Measurements from ENCODE around the gene CRIP3.

The CRIP3 gene

DNA sequence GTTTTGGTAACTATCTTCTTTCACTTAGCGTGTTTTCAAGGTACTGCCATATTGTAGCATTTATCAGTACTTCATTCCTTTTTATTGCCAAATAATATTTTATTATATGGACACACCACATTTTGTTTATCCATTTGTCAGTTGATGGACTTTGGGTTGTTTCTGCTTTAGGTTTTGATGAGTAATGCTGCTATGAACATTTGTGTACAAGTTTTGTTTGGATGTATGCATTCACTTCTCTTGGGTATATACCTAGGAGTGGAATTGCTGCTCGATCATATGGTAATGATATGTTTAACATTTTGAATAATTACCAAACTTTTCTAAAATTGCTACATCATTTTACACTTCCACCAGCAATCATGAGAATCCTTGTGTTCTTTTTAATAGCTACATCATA lies 16.9 kb downstream of the CRIP3 start:
- in situ Hi-C loops (cut with HindIII; ENCODE audit: low sequenced_read_pairs), result no loop called here
- DNase-seq (ENCODE audit: low read depth, low spot score), result no peak
- no peak overlapping the region for H3K4me3 ChIP-seq (ENCODE audit: low read depth, low read length)
- TF ChIP-seq, protein P1, sequence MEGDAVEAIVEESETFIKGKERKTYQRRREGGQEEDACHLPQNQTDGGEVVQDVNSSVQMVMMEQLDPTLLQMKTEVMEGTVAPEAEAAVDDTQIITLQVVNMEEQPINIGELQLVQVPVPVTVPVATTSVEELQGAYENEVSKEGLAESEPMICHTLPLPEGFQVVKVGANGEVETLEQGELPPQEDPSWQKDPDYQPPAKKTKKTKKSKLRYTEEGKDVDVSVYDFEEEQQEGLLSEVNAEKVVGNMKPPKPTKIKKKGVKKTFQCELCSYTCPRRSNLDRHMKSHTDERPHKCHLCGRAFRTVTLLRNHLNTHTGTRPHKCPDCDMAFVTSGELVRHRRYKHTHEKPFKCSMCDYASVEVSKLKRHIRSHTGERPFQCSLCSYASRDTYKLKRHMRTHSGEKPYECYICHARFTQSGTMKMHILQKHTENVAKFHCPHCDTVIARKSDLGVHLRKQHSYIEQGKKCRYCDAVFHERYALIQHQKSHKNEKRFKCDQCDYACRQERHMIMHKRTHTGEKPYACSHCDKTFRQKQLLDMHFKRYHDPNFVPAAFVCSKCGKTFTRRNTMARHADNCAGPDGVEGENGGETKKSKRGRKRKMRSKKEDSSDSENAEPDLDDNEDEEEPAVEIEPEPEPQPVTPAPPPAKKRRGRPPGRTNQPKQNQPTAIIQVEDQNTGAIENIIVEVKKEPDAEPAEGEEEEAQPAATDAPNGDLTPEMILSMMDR (IDR thresholded peaks at IDR 0.05; ENCODE audit: low read depth, low read length), result no peak

DNA sequence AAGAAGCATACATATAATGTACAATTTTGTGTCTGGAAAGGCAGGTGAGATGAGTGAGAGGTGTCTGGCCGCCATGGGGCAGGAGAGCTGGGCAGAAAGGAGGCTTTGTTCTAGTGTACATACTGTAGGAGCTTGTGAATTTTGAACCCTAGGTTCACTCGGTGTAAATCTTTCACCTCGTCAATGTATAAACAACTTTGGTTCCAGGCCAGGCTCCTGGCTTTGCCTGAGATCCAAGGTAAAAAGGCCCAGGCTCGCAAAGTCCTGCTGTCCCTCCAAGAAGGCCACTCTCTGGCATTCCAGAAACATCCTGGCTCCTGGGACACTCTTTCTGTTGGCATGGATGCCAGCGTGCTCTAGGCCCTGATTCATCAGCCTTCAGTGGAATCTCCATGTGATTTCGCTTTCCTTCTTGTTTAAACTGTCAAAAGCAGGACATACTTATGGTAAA lies 17.7 kb downstream of the CRIP3 start:
- in situ Hi-C loops (cut with HindIII; ENCODE audit: low sequenced_read_pairs), result no loop called here
- DNase-seq (ENCODE audit: low read depth, low spot score), result no peak
- H3K4me3 ChIP-seq (ENCODE audit: low read depth, low read length), result no peak overlapping the region
- TF ChIP-seq, protein P1 (IDR thresholded peaks at IDR 0.05; ENCODE audit: low read depth, low read length), result no peak

DNA sequence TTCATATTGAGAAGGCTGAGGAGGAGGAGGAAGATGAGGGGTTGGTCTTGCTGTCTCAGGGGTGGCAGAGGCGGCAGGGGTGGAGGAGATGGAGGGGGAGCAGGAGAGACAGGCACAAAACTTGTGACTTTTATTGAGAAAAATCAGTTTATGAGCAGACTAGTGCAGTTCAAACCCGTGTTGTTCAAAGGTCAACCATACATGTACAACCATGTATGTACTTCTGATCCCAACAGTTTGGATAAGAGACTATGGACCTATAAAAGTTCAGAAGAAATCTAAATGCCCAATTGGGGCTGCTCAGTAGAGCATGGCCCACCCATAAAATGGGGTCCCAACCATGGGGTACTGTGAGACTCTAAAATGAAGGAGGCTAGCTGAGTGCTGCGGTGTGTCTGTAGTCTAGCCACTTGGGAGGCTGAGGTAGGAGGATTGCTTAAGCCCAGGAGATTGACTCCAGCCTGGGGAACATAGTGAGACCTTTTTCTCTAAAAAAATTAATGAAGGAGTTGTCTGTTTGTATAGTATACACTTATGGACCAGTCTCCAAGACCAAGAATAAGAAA lies 18.2 kb downstream of the CRIP3 start:
- in situ Hi-C loops (cut with HindIII; ENCODE audit: low sequenced_read_pairs), result no loop called here
- TF ChIP-seq, protein P1 (IDR thresholded peaks at IDR 0.05; ENCODE audit: low read depth, low read length), result no peak
- no peak overlapping the region for H3K4me3 ChIP-seq (ENCODE audit: low read depth, low read length)
- DNase-seq (ENCODE audit: low read depth, low spot score), result no peak

DNA sequence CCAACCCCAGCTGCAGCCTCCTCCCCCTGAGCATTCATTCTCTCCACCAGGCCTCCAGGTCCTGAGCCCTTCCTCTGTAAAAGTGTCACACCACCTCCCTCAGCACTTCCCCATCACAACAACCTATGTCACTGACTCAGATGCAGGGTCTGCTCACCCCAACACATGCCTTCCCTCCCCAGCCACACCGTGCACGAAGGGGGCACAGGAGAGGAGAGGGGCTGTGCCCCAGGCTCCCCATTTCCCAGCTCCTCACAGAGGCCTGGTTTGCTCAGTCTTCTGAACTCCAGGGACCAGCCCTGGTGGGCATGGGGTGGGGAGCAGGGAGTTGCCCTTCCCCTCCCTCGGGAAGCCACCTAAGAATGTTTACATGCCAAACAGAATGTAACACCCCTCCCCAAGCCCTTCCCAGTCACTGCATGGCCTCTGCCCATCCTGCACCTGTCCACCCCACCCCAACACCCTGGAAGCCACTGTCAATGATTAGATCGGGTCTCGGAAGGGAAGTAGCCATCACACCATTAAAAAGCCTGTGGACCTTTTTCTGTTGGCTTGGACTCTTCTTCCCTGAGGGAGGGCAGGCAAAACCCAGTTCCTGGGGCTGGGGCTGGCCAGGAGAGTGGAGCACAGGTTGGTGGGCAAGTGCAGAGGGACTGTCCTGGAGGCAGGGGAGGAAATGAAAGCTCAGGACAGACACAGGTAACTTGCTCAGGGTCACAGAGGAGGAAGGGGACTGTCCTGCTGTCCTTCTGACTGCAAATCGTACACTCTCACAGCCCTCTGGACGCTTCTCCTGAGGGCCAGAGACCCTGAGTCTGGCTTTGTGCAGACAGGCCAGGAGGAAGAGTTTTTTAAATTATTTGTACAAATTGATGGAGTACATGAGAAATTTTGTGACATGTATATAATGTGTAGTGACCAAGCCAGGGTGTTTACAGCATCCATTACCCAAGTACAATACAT lies 20.6 kb downstream of the CRIP3 start:
- no peak for DNase-seq (ENCODE audit: low read depth, low spot score)
- TF ChIP-seq, protein P1 (IDR thresholded peaks at IDR 0.05; ENCODE audit: low read depth, low read length), result no peak
- H3K4me3 ChIP-seq (ENCODE audit: low read depth, low read length), result no peak overlapping the region
- in situ Hi-C loops (cut with HindIII; ENCODE audit: low sequenced_read_pairs), result no loop called here

DNA sequence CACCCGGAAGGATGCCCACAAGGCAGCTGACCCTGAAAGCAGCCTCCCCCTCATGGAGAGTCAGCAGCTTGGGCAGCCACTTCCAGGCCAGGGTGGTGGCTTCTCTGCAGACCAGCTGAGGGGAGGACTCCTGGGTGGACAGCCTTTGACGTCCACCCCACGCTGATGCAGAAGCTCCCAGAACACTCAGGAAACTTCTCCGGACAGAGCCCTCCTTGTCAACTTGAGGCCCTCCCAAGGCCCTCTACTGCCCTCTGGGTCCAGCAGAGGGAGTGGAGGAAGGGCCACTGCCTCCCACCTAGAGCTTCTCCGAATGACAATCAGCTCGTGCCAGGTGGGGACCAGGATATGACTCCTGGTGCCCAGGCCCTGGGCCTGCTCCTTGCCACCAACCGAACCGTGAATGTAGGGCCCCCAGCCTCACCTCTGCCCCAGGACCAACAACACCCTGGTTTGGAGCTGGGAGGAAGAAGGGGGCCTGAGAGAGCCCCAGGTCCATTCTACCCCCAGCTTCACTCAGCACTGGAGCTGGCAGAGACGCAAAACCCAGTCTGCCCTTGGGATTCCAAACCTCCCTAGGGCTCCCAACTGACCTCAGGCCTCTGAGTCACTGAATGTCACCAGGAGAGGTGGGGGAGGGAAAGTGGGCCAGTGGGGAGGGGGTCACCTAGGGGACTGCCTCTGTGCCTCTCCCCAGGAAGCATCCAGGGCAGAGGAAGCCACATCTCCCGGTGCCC lies 21.5 kb downstream of the CRIP3 start:
- no peak for DNase-seq (ENCODE audit: low read depth, low spot score)
- no peak overlapping the region for H3K4me3 ChIP-seq (ENCODE audit: low read depth, low read length)
- TF ChIP-seq, protein P1 (IDR thresholded peaks at IDR 0.05; ENCODE audit: low read depth, low read length), result no peak
- in situ Hi-C loops (cut with HindIII; ENCODE audit: low sequenced_read_pairs), result no loop called here

DNA sequence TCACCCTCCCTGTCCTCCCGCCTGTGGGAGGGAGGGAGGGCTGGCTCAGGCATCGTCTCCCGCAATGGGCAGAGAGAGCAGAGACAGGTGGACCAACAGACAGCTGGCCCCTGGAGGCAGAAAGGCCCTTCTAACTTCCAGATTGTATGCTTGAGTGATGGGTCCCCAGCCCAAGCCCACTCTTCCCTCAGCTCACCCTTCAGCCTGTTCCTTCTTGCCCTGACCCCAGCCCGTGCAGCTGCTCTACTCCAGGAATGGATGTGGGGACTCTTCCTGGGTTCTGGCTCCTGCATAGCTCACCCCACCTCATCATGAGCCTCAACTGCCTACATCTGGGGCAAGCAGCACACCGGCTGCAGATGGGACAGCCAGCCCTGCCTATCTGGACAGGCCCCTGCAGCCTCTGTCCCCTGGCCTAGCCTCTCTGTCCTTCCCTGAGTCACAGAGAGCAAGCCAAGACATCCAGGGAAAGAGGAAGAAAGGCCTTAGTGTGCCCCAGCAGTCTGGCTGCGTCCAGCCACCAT lies 22.1 kb downstream of the CRIP3 start:
- TF ChIP-seq, protein P1 (IDR thresholded peaks at IDR 0.05; ENCODE audit: low read depth, low read length), result no peak
- no peak overlapping the region for H3K4me3 ChIP-seq (ENCODE audit: low read depth, low read length)
- DNase-seq (ENCODE audit: low read depth, low spot score), result no peak
- in situ Hi-C loops (cut with HindIII; ENCODE audit: low sequenced_read_pairs), result no loop called here

Data from astrocyte of the spinal cord (primary cell).